Osteocyte (in vitro differentiated cells): ENCODE data around the gene CACNG8. TPM values are rescaled to one million over a fixed set of nuclear protein-coding genes. Genes with fewer than 3 reads are reported as not detected.

Experiments
- DNase-seq: peaks from one replicate; pipeline ENCODE4 v3.0.0; 2021; ENCODE audit warnings: mixed read lengths; ENCODE audit not compliant: unreplicated experiment; ENCODE audit errors: extremely low spot score
- H3K27ac Mint-ChIP-seq: one replicate; pipeline ENCODE4 v1.8.0; 2021; ENCODE audit warnings: mild to moderate bottlenecking, mixed read lengths; ENCODE audit not compliant: unreplicated experiment
- H3K27me3 Mint-ChIP-seq: one replicate; pipeline ENCODE4 v1.8.0; 2021; ENCODE audit warnings: mixed read lengths; ENCODE audit not compliant: unreplicated experiment
- H3K36me3 Mint-ChIP-seq: one replicate; pipeline ENCODE4 v1.8.0; 2021; ENCODE audit warnings: mixed read lengths; ENCODE audit not compliant: unreplicated experiment
- H3K4me1 Mint-ChIP-seq: one replicate; pipeline ENCODE4 v1.8.0; 2021; ENCODE audit warnings: mixed read lengths; ENCODE audit not compliant: unreplicated experiment
- H3K4me3 Mint-ChIP-seq: one replicate; pipeline ENCODE4 v1.8.0; 2021; ENCODE audit warnings: mild to moderate bottlenecking, moderate library complexity, mixed read lengths; ENCODE audit not compliant: unreplicated experiment
- H3K9me3 Mint-ChIP-seq: one replicate; pipeline ENCODE4 v1.8.0; 2021; ENCODE audit warnings: mixed read lengths; ENCODE audit not compliant: unreplicated experiment
- long read RNA-seq: library from polyadenylated mRNA; unstranded; transcript quantifications from one replicate; pipeline ENCODE4 v2.0.0, GENCODE V29; 2021
- total RNA-seq: library from RNA; stranded (reverse); gene quantifications from 2 replicates; pipeline ENCODE4 v1.2.1, GENCODE V29; 2021
- TF ChIP-seq, protein P1 (sequence below): fragments of 200-600 bp; sonication (generic); IDR thresholded peaks from 2 replicates; pipeline ENCODE4 v1.5.0; 2021; ENCODE audit warnings: antibody characterized with exemption, mild to moderate bottlenecking, moderate library complexity

The CACNG8 gene
- not detected in 2 replicates for total RNA-seq
- long read RNA-seq = 0 reads

DNA sequence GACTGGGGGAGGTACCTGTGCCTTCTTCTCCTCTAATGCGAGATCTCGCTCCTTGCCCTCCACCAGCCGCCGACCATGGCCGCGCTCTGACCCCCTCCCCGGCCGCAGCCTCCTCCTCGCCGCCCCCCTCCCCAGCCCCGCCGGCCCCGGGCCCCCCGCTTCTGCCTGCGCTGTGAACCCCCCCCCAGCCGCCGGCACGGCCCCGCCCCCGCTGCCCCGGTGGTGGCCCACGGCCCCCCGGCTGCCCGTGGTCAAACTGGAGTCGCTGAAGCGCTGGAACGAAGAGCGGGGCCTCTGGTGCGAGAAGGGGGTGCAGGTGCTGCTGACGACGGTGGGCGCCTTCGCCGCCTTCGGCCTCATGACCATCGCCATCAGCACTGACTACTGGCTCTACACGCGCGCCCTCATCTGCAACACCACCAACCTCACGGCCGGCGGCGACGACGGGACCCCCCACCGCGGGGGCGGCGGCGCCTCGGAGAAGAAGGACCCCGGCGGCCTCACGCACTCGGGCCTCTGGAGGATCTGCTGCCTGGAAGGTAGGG lies at the start of gene CACNG8:
Gene CACNG8 (plus strand): TSS at position 51 of the 545 bp plus-strand sequence.
- no peak for DNase-seq

DNA sequence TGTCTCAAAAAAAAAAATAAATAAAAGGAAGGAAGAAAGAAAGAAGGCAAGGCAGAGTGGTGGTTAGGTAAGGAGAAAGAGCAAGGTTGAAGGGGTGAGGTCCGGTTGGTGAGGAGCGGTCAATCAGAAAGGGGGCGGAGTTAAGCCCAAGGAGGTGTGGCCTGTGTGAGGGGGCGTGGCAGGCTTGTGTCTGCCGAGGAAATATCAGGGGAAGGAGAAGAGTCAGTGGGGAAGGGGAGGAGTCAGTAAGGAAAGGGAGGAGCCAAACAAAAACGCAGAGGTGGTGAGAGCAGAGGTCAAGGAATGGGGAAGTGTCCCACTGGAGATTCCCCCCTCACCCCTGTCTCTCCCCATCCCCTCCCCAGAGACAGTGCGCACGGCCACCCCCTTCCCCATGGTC lies 47.7 kb upstream of the CACNG8 start:
- Mint-ChIP-seq H3K4me3 (no peak overlapping the region), H3K27me3 (peaks cover 18% of the 10 kb centered on the region), H3K36me3 (peaks cover 2% of the 10 kb centered on the region), H3K4me1 (peaks cover under 1% of the 10 kb centered on the region), H3K9me3 (no peaks in the 10 kb centered on the region), H3K27ac (no peak overlapping the region)
- no peak for DNase-seq
- TF ChIP-seq, protein P1, sequence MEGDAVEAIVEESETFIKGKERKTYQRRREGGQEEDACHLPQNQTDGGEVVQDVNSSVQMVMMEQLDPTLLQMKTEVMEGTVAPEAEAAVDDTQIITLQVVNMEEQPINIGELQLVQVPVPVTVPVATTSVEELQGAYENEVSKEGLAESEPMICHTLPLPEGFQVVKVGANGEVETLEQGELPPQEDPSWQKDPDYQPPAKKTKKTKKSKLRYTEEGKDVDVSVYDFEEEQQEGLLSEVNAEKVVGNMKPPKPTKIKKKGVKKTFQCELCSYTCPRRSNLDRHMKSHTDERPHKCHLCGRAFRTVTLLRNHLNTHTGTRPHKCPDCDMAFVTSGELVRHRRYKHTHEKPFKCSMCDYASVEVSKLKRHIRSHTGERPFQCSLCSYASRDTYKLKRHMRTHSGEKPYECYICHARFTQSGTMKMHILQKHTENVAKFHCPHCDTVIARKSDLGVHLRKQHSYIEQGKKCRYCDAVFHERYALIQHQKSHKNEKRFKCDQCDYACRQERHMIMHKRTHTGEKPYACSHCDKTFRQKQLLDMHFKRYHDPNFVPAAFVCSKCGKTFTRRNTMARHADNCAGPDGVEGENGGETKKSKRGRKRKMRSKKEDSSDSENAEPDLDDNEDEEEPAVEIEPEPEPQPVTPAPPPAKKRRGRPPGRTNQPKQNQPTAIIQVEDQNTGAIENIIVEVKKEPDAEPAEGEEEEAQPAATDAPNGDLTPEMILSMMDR = no peak

More for the DNA sequence above, at the start of gene CACNG8:
- Mint-ChIP-seq H3K27me3 (peaks cover 50% of the 10 kb centered on the region), H3K36me3 (no peaks in the 10 kb centered on the region), H3K27ac (no peak within 1 kb of the TSS), H3K4me3 (no peak within 1 kb of the TSS), H3K9me3 (no peaks in the 10 kb centered on the region), H3K4me1 (no peaks in the 10 kb centered on the region)
- TF ChIP-seq, protein P1 = no peak

DNA sequence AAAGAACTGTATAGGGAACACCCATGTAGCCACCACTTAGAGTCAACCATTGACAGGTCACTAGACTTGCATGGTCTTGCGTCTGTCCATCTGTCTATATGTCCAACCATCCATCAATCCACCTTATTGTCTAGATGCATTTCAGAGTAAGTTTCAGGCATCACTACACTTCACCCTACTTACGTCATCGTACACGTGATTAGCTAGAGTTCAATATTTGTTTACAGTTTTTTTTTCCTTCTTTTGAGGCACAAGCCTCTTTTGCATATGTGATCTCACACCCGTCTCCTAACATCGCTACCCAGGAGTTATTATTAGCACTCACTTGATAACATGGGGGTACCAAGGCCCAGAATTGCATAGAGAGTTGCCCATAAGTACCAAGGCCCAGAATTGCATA lies 46.7 kb upstream of the CACNG8 start:
- TF ChIP-seq, protein P1 = no peak
- H3K27me3 Mint-ChIP-seq = peaks cover 8% of the 10 kb centered on the region

DNA sequence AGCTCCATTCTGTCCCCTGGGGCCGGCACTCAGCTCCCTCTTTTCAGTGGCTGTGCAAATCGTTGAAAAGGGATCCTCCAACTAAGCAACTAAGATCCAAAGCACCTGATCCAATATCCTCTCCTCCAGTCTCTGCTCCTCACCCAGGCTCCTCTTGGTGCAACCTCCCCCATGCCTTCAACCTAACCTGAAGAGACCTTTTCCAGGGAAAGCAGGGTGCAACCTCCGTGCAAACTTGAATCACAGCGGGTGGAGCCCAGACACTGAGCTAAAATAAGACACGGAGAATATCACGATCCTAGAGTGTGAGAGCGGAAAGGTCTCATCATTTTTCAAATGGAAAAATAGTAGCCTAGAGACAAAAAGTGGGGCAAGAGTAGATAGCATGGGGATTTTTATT lies 45.4 kb upstream of the CACNG8 start:
- TF ChIP-seq, protein P1 = no peak
- no peaks in the 10 kb centered on the region for H3K4me1 Mint-ChIP-seq
- H3K27me3 Mint-ChIP-seq = no peaks in the 10 kb centered on the region
- no peak for DNase-seq
- no peak overlapping the region for H3K4me3 Mint-ChIP-seq
- H3K9me3 Mint-ChIP-seq = no peaks in the 10 kb centered on the region
- no peak overlapping the region for H3K27ac Mint-ChIP-seq
- H3K36me3 Mint-ChIP-seq = peaks cover 2% of the 10 kb centered on the region

More for the DNA sequence above, 46.7 kb upstream of the CACNG8 start:
- no peak overlapping the region for H3K4me3 Mint-ChIP-seq
- no peak for DNase-seq
- H3K36me3 Mint-ChIP-seq = peaks cover 2% of the 10 kb centered on the region
- no peaks in the 10 kb centered on the region for H3K4me1 Mint-ChIP-seq
- no peak overlapping the region for H3K27ac Mint-ChIP-seq
- no peaks in the 10 kb centered on the region for H3K9me3 Mint-ChIP-seq

DNA sequence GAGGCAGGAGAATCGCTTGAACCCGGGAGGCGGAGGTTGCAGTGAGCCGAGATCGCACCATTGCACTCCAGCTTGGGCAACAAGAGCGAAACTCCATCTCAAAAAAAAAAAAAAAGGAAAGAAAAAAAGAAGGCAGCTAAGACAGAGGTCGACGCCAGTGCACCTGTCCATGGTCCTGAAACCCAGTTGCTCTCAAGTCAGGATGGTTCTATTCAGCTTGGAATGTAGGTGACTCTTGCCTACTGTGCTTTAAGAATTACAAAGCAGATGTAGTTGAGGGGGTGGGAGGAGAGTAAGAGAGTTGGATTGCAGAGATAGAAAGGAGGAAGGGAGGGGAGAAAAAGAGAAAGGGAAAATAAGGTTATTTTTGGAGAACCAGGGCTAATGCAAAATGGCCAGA lies 35.0 kb upstream of the CACNG8 start:
- TF ChIP-seq, protein P1 = no peak
- Mint-ChIP-seq H3K36me3 (no peaks in the 10 kb centered on the region), H3K27me3 (no peaks in the 10 kb centered on the region), H3K27ac (no peak overlapping the region), H3K4me1 (no peaks in the 10 kb centered on the region), H3K4me3 (no peak overlapping the region), H3K9me3 (peaks cover 10% of the 10 kb centered on the region)
- no peak for DNase-seq
